GM23338 (cell line): ENCODE measurements around the gene BCL2.

ENCODE experiments used
- CREB1 ChIP-seq: fragments of 250-450 bp; sonication (Bioruptor Pico); IDR thresholded peaks from 2 replicates; pipeline ENCODE4 v1.5.0; 2020; ENCODE audit warnings: low read depth, mild to moderate bottlenecking, moderate library complexity
- CTCF ChIP-seq, 2 experiments: fragments of 200-600 bp in 1 of 2; sonication (generic) in 1 of 2; conservative IDR thresholded peaks; 2 replicates each; pipeline versions ENCODE4 v1.5.1 to v1.6.1; 2016 to 2017; ENCODE audit warnings: antibody characterized with exemption in 2 of 2, low read depth in 2 of 2, mild to moderate bottlenecking in 2 of 2, moderate library complexity in 1 of 2
- ETS1 ChIP-seq: IDR thresholded peaks from 2 replicates; pipeline ENCODE4 v1.6.1; 2016; ENCODE audit warnings: antibody characterized with exemption
- EZH2 ChIP-seq: fragments of 200-600 bp; sonication (generic); IDR thresholded peaks from one replicate; pipeline ENCODE4 v1.8.0; 2017; ENCODE audit warnings: antibody characterized with exemption, mild to moderate bottlenecking, low read depth; ENCODE audit not compliant: unreplicated experiment
- EZH2phosphoT487 ChIP-seq: fragments of 200-600 bp; sonication (generic); IDR thresholded peaks from one replicate; pipeline ENCODE4 v1.8.1; 2018; ENCODE audit warnings: antibody characterized with exemption; ENCODE audit not compliant: unreplicated experiment
- JUNB ChIP-seq: IDR thresholded peaks from one replicate; pipeline ENCODE4 v1.6.1; 2016; ENCODE audit warnings: antibody characterized with exemption; ENCODE audit not compliant: unreplicated experiment
- NANOG ChIP-seq: IDR thresholded peaks from 2 replicates; pipeline ENCODE4 v1.6.1; 2016; ENCODE audit warnings: antibody characterized with exemption, borderline replicate concordance
- POLR2AphosphoS5 ChIP-seq: IDR thresholded peaks from 2 replicates; pipeline ENCODE4 v1.6.1; 2016; ENCODE audit warnings: antibody characterized with exemption, low read depth
- REST ChIP-seq: IDR thresholded peaks from one replicate; pipeline ENCODE4 v1.6.1; 2018; ENCODE audit warnings: antibody characterized with exemption; ENCODE audit not compliant: unreplicated experiment
- STAT1 ChIP-seq: IDR thresholded peaks from one replicate; pipeline ENCODE4 v1.6.1; 2016; ENCODE audit warnings: antibody characterized with exemption; ENCODE audit not compliant: unreplicated experiment
- ZNF114 ChIP-seq: fragments of 250-450 bp; sonication (Bioruptor Pico); IDR thresholded peaks from 2 replicates; pipeline ENCODE4 v1.5.0; 2020; ENCODE audit warnings: mild to moderate bottlenecking, moderate library complexity
- ZNF331 ChIP-seq: fragments of 250-450 bp; sonication (Bioruptor Pico); IDR thresholded peaks from 2 replicates; pipeline ENCODE4 v1.5.0; 2020; ENCODE audit warnings: low read depth, mild to moderate bottlenecking, moderate library complexity
- ZNF462 ChIP-seq: fragments of 250-450 bp; sonication (Bioruptor Pico); IDR thresholded peaks from 2 replicates; pipeline ENCODE4 v1.5.0; 2020; ENCODE audit warnings: mild to moderate bottlenecking, moderate library complexity

GRCh38 chr18:63288311-63288710, 31.3 kb downstream of the BCL2 start:
- TF ChIP-seq POLR2AphosphoS5 (no peak), CTCF (conservative IDR thresholded peaks at IDR 0.05; ENCODE audit: low read depth in 2 of 2) (no peak), REST (no peak), EZH2 (no peak), EZH2phosphoT487 (no peak), JUNB (no peak), ETS1 (no peak), ZNF462 (CRISPR knock-in tag) (no peak), STAT1 (no peak), CREB1 (CRISPR knock-in tag) (no peak), ZNF114 (CRISPR knock-in tag) (no peak), NANOG (no peak), ZNF331 (CRISPR knock-in tag) (no peak)
